Naive thymus-derived CD8-positive, alpha-beta T cell (primary cell): ENCODE data around the gene LRRC52. TPM values are rescaled to one million over a fixed set of nuclear protein-coding genes. Genes with fewer than 3 reads are reported as not detected.
A peak's percentile ranks its signal among the peaks of the same experiment; 100 is the strongest.
"Not testable (repeated sequence)": the region's sequence is repeated elsewhere in the genome, so short reads cannot be mapped to it uniquely, and the experiment has no call there.

Experiments
- ATAC-seq, 2 donors: fragments of 150-1000 bp; cut with Tn5 transposase in 1 of 2; sonication (Bioruptor Pico), chemical (Tn5 transposase) in 1 of 2; 1 replicate in 1 of 2; 2 replicates in 1 of 2; pipeline ENCODE4 v1.10.0; 2021; ENCODE audit warnings: mild to moderate bottlenecking in 2 of 2, moderate library complexity in 2 of 2
- POLR2A ChIA-PET: fragments of 350-600 bp; sonication (Branson Sonifier 250); formaldehyde crosslinking; loops from one replicate; lab custom pipeline; 2021; ENCODE audit warnings: antibody characterized with exemption; lab: Charles Lee
- DNase-seq, 10 donors: peaks; one replicate each; pipeline versions ENCODE4 v3.0.0 to v3.0.0-alpha.2; 2020 to 2022
- H3K27ac Mint-ChIP-seq, 10 donors: one replicate each; pipeline ENCODE4 v1.8.0; 2020 to 2022; ENCODE audit warnings: mild to moderate bottlenecking in 10 of 10, mixed read lengths in 10 of 10, moderate library complexity in 4 of 10, inconsistent platforms in 1 of 10
- H3K27me3 Mint-ChIP-seq, 5 donors: one replicate each; pipeline ENCODE4 v1.8.0; 2021 to 2022; ENCODE audit warnings: mixed read lengths in 5 of 5
- H3K36me3 Mint-ChIP-seq, 3 donors: one replicate each; pipeline ENCODE4 v1.8.0; 2020 to 2022; ENCODE audit warnings: mixed read lengths in 3 of 3, mild to moderate bottlenecking in 2 of 3, inconsistent platforms in 1 of 3
- H3K4me1 Mint-ChIP-seq, 4 donors: one replicate each; pipeline ENCODE4 v1.8.0; 2021 to 2022; ENCODE audit warnings: mixed read lengths in 4 of 4
- H3K4me3 Mint-ChIP-seq, 10 donors: one replicate each; pipeline ENCODE4 v1.8.0; 2020 to 2022; ENCODE audit warnings: mild to moderate bottlenecking in 10 of 10, mixed read lengths in 10 of 10, moderate library complexity in 6 of 10, inconsistent platforms in 1 of 10
- H3K9me3 Mint-ChIP-seq, 9 donors: one replicate each; pipeline ENCODE4 v1.8.0; 2020 to 2022; ENCODE audit warnings: mixed read lengths in 9 of 9, mild to moderate bottlenecking in 3 of 9, inconsistent platforms in 1 of 9, moderate library complexity in 1 of 9
- polyA plus RNA-seq, 3 donors: library from polyadenylated mRNA; unstranded; fragments of 300-500 nt; fragmentation: Illumina TruSeq; gene quantifications; one replicate each; pipeline ENCODE4 v1.2.3, GENCODE V29; 2021
- total RNA-seq, 8 experiments: library from RNA in 2 of 8; stranded (reverse) in 2 of 8; gene quantifications; one replicate each; pipeline ENCODE4 v1.2.3 and lab custom pipeline; 2021 to 2026

Gene LRRC52
- total and polyA plus RNA-seq, 5 experiments from 2014 or later, result not detected

GRCh38 chr1:165600793-165601192 lies 57.0 kb downstream of the LRRC52 start:
- H3K27me3 Mint-ChIP-seq, result peaks cover 0 to 21% (median 11%) of the 10 kb centered on the region in 5 donors
- no peak overlapping the region for H3K27ac Mint-ChIP-seq
- no peaks in the 10 kb centered on the region for H3K36me3 Mint-ChIP-seq
- POLR2A ChIA-PET, result interaction anchor here (0.7 to 1.3 kb wide), 2 partner anchors 98 to 209 kb away, joined by 3 to 8 read pairs; partner anchors contain the start of gene ALDH9A1
- ATAC-seq, result no peak
- no peak overlapping the region for H3K4me3 Mint-ChIP-seq
- H3K9me3 Mint-ChIP-seq, result no peaks in the 10 kb centered on the region
- DNase-seq, result no peak
- peaks cover 12 to 27% (median 22%) of the 10 kb centered on the region in 4 donors for H3K4me1 Mint-ChIP-seq

- H3K27me3 Mint-ChIP-seq, result peaks cover 0 to 9% (median 5%) of the 10 kb centered on the region in 5 donors
- H3K4me1 Mint-ChIP-seq, result peaks cover 0 to 8% (median 6%) of the 10 kb centered on the region in 4 donors
These were observed 60.0 kb downstream of the LRRC52 start for GRCh38 chr1:165603810-165604209.

GRCh38 chr1:165605246-165605645 lies 61.4 kb downstream of the LRRC52 start:
- no peak overlapping the region for H3K27ac Mint-ChIP-seq
- no peaks in the 10 kb centered on the region for H3K36me3 Mint-ChIP-seq
- DNase-seq (no peak), ATAC-seq (no peak)
- POLR2A ChIA-PET, result no interaction called here
- peaks cover 0 to 7% (median 5%) of the 10 kb centered on the region in 4 donors for H3K4me1 Mint-ChIP-seq
- H3K27me3 Mint-ChIP-seq, result peaks cover 0 to 17% (median 2%) of the 10 kb centered on the region in 5 donors
- H3K4me3 Mint-ChIP-seq, result no peak overlapping the region
- no peaks in the 10 kb centered on the region for H3K9me3 Mint-ChIP-seq

More at GRCh38 chr1:165603810-165604209, 60.0 kb downstream of the LRRC52 start:
- POLR2A ChIA-PET, result no interaction called here
- DNase-seq, result no peak
- Mint-ChIP-seq H3K9me3 (no peaks in the 10 kb centered on the region), H3K4me3 (no peak overlapping the region), H3K36me3 (no peaks in the 10 kb centered on the region), H3K27ac (no peak overlapping the region)
- ATAC-seq, result no peak

GRCh38 chr1:165606676-165607075 lies 62.9 kb downstream of the LRRC52 start:
- H3K9me3 Mint-ChIP-seq, H3K36me3 Mint-ChIP-seq, H3K4me1 Mint-ChIP-seq, DNase-seq, ATAC-seq, H3K4me3 Mint-ChIP-seq, POLR2A ChIA-PET, H3K27ac Mint-ChIP-seq: not testable (repeated sequence)
- peaks cover 2 to 22% (median 6%) of the 10 kb centered on the region in 5 donors for H3K27me3 Mint-ChIP-seq

- POLR2A ChIA-PET, result no interaction called here
- DNase-seq, result no peak
- H3K4me3 Mint-ChIP-seq, result no peak overlapping the region
- no peaks in the 10 kb centered on the region for H3K4me1 Mint-ChIP-seq
- H3K27me3 Mint-ChIP-seq, result peaks cover 4 to 29% (median 10%) of the 10 kb centered on the region in 5 donors
- H3K9me3 Mint-ChIP-seq, result peaks cover 0 to 24% (median 3%) of the 10 kb centered on the region in 9 donors
- no peak overlapping the region for H3K27ac Mint-ChIP-seq
- ATAC-seq, result no peak
- H3K36me3 Mint-ChIP-seq, result peaks cover 0 to 10% (median 0%) of the 10 kb centered on the region in 3 donors
These were observed 67.1 kb downstream of the LRRC52 start for GRCh38 chr1:165610866-165611265.

- Mint-ChIP-seq H3K27me3 (peaks cover 6 to 32% (median 19%) of the 10 kb centered on the region in 5 donors), H3K9me3 (peaks cover 0 to 24% (median 3%) of the 10 kb centered on the region in 9 donors), H3K4me1 (no peaks in the 10 kb centered on the region), H3K4me3 (no peak overlapping the region), H3K27ac (peak overlapping the region in 1 of 10 donors; percentile 44), H3K36me3 (peaks cover 0 to 10% (median 0%) of the 10 kb centered on the region in 3 donors)
- POLR2A ChIA-PET, result no interaction called here
- ATAC-seq (no peak), DNase-seq (no peak)
These were observed 68.3 kb downstream of the LRRC52 start for GRCh38 chr1:165612062-165612461.

Other genes starting within 250 kb of the LRRC52 start
- gene LMX1A, start 187.3 kb upstream of the LRRC52 start, total RNA-seq, result not detected
- gene LMX1A, start 187.3 kb upstream of the LRRC52 start, polyA plus RNA-seq, result not detected
- gene RXRG, start 98.9 kb upstream of the LRRC52 start, total RNA-seq, result not detected
- gene RXRG, start 98.9 kb upstream of the LRRC52 start, polyA plus RNA-seq, result not detected
- gene MGST3, start 87.2 kb downstream of the LRRC52 start, total RNA-seq, result 10 to 100 TPM; 64.6 to 66.6 TPM
- 100 to 1,000 TPM in 2 of 3 donors, 10 to 100 TPM in 1; 95.3 to 160 (median 116) TPM for gene MGST3, start 87.2 kb downstream of the LRRC52 start, polyA plus RNA-seq
- gene ALDH9A1, start 154.6 kb downstream of the LRRC52 start, total RNA-seq, result 10 to 100 TPM; 35.9 to 40.8 TPM
- 10 to 100 TPM; 67.7 to 90.3 (median 79.4) TPM for gene ALDH9A1, start 154.6 kb downstream of the LRRC52 start, polyA plus RNA-seq
- gene TMCO1, start 224.9 kb downstream of the LRRC52 start, total RNA-seq, result 10 to 100 TPM; 54.4 to 54.7 TPM
- 100 to 1,000 TPM in 1 of 3 donors, 10 to 100 TPM in 2; 92.3 to 126 (median 97.3) TPM for gene TMCO1, start 224.9 kb downstream of the LRRC52 start, polyA plus RNA-seq